Measurements from ENCODE around the gene NUP98. TPM values are rescaled to one million over a fixed set of nuclear protein-coding genes. Genes with fewer than 3 reads are reported as not detected.

The NUP98 gene
- total RNA-seq, 1 experiment from 2014 or later: 98.4 TPM

GRCh38 chr11:3738723-3739122 lies 58.6 kb downstream of the NUP98 start:
- H3K9me3 ChIP-seq (ENCODE audit: control insufficient read depth in 1 of 2, insufficient read depth in 1 of 2, low read depth in 1 of 2, low read length in 2 of 2): no peaks in the 10 kb centered on the region
- no peaks in the 10 kb centered on the region for H3K4me1 ChIP-seq (ENCODE audit: control insufficient read depth in 1 of 2, insufficient read depth in 2 of 2, low read length in 2 of 2)
- no peak overlapping the region for H3K27ac ChIP-seq (ENCODE audit: low read depth, low read length)
- ATAC-seq: no peak
- no TSS peak for BruUV-seq (replicated peaks)
- no peak overlapping the region for H3K4me3 ChIP-seq (replicated peaks in 1 of 2; ENCODE audit: low read depth in 1 of 2, low read length in 2 of 2)
- peaks cover 36 to 47% of the 10 kb centered on the region in 2 experiments for H3K36me3 ChIP-seq (ENCODE audit: control insufficient read depth in 1 of 2, insufficient read depth in 2 of 2, low read length in 2 of 2)
- H4K20me1 ChIP-seq (ENCODE audit: insufficient read depth): no peaks in the 10 kb centered on the region
- POLR2A ChIA-PET: no interaction called here
- CTCF ChIA-PET: no interaction called here
- no peaks in the 10 kb centered on the region for H3K27me3 ChIP-seq (ENCODE audit: insufficient read depth, low read length)
- no peak overlapping the region for H2AFZ ChIP-seq (ENCODE audit: low read depth, low read length, poor library complexity, severe bottlenecking)
- RAD21 ChIA-PET (ENCODE audit: low non-redundant PET in 1 of 2, low total read pairs in 2 of 2, uncharacterized antibody in 2 of 2, unreplicated experiment in 2 of 2): no interaction called here
- TF ChIP-seq ZFX (IDR thresholded peaks at IDR 0.05) (no peak), JUND (IDR thresholded peaks at IDR 0.05) (no peak), CBX3 (IDR thresholded peaks at IDR 0.05; ENCODE audit: low read depth) (no peak), EZH2phosphoT487 (IDR thresholded peaks at IDR 0.05; ENCODE audit: borderline replicate concordance) (no peak), EZH2 (IDR thresholded peaks at IDR 0.05) (no peak), ELF1 (IDR thresholded peaks at IDR 0.05; ENCODE audit: borderline replicate concordance, low read depth) (no peak)
- intact Hi-C loops (cut with micrococcal nuclease): no loop called here
- no peaks in the 10 kb centered on the region for H3K9me2 ChIP-seq (ENCODE audit: insufficient read depth)
- no peak overlapping the region for H3K9ac ChIP-seq (ENCODE audit: low read length)
- no peak for DNase-seq (ENCODE audit: low read depth, low spot score)
- peaks cover 70% of the 10 kb centered on the region for H3K79me2 ChIP-seq (ENCODE audit: insufficient read depth, low read length)
- no peak overlapping the region for H3K4me2 ChIP-seq (ENCODE audit: low read length)

DNA sequence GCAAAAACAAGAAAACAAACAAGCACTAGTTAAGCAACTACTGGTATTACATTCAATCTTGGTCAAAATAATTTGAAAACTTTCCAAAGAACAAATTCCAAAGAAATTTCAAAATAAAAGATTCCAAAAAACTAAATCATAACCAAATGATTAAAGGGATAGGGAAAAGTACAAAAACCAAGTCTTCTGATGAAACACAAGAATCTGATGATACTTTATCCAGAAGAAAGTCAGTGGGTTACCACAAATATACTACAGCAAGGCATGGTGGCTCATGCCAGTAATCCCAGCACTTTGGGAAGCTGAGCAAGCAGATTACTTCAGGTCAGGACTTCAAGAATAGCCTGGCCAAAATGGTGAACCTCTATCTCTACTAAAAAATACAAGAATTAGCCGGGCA lies 59.1 kb downstream of the NUP98 start:
- Histone ChIP-seq H3K27ac (ENCODE audit: low read depth, low read length) (no peak overlapping the region), H3K36me3 (ENCODE audit: control insufficient read depth in 1 of 2, insufficient read depth in 2 of 2, low read length in 2 of 2) (peaks cover 36 to 49% of the 10 kb centered on the region in 2 experiments), H4K20me1 (ENCODE audit: insufficient read depth) (no peaks in the 10 kb centered on the region), H3K4me3 (replicated peaks in 1 of 2; ENCODE audit: low read depth in 1 of 2, low read length in 2 of 2) (no peak overlapping the region), H2AFZ (ENCODE audit: low read depth, low read length, poor library complexity, severe bottlenecking) (no peak overlapping the region), H3K9ac (ENCODE audit: low read length) (no peak overlapping the region), H3K9me3 (ENCODE audit: control insufficient read depth in 1 of 2, insufficient read depth in 1 of 2, low read depth in 1 of 2, low read length in 2 of 2) (no peaks in the 10 kb centered on the region), H3K27me3 (ENCODE audit: insufficient read depth, low read length) (no peaks in the 10 kb centered on the region), H3K4me2 (ENCODE audit: low read length) (no peak overlapping the region), H3K79me2 (ENCODE audit: insufficient read depth, low read length) (peaks cover 70% of the 10 kb centered on the region), H3K4me1 (ENCODE audit: control insufficient read depth in 1 of 2, insufficient read depth in 2 of 2, low read length in 2 of 2) (no peaks in the 10 kb centered on the region), H3K9me2 (ENCODE audit: insufficient read depth) (no peaks in the 10 kb centered on the region)
- no TSS peak for BruUV-seq (replicated peaks)
- ATAC-seq (no peak), DNase-seq (ENCODE audit: low read depth, low spot score) (no peak)
- intact Hi-C loops (cut with micrococcal nuclease): no loop called here
- ChIA-PET POLR2A (no interaction called here), RAD21 (ENCODE audit: low non-redundant PET in 1 of 2, low total read pairs in 2 of 2, uncharacterized antibody in 2 of 2, unreplicated experiment in 2 of 2) (no interaction called here), CTCF (no interaction called here)
- TF ChIP-seq, protein P1, sequence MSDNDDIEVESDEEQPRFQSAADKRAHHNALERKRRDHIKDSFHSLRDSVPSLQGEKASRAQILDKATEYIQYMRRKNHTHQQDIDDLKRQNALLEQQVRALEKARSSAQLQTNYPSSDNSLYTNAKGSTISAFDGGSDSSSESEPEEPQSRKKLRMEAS (IDR thresholded peaks at IDR 0.05): no peak
- TF ChIP-seq SIN3A (IDR thresholded peaks at IDR 0.05; ENCODE audit: low read depth) (no peak), POLR2AphosphoS5 (IDR thresholded peaks at IDR 0.05; ENCODE audit: low read depth, low read length) (no peak), POLR2A (IDR thresholded peaks at IDR 0.05; ENCODE audit: borderline replicate concordance, extremely low read depth, insufficient read depth, insufficient read length) (no peak), ZBTB33 (IDR thresholded peaks at IDR 0.05; ENCODE audit: extremely low read depth, insufficient replicate concordance, low read length) (no peak), CEBPB (IDR thresholded peaks at IDR 0.05; ENCODE audit: low read depth) (no peak), ATF3 (IDR thresholded peaks at IDR 0.05) (no peak), EGR1 (IDR thresholded peaks at IDR 0.05; ENCODE audit: low read depth) (no peak)

Measured in HCT116 (cell line).